Stomach smooth muscle (tissue), 2 donors: ENCODE results near the gene NMNAT3.
"Not testable (repeated sequence)": the region's sequence is repeated elsewhere in the genome, so short reads cannot be mapped to it uniquely, and the experiment has no call there.

ENCODE experiments used
- H3K27ac ChIP-seq: one replicate; pipeline ENCODE4 v1.7.0; 2013; ENCODE audit warnings: mild to moderate bottlenecking, low read length, inconsistent platforms
- H3K27me3 ChIP-seq, 2 donors: one replicate each; pipeline ENCODE4 v1.7.0; 2013; ENCODE audit warnings: low read length in 2 of 2; ENCODE audit not compliant: insufficient read depth in 2 of 2, control insufficient read depth in 1 of 2
- H3K36me3 ChIP-seq, 2 donors: one replicate each; pipeline ENCODE4 v1.7.0; 2013; ENCODE audit warnings: low read length in 2 of 2; ENCODE audit not compliant: control insufficient read depth in 2 of 2, insufficient read depth in 2 of 2
- H3K4me1 ChIP-seq: one replicate; pipeline ENCODE4 v1.7.0; 2013; ENCODE audit warnings: low read length; ENCODE audit not compliant: control insufficient read depth, insufficient read depth
- H3K4me3 ChIP-seq, 2 donors: one replicate each; pipeline ENCODE4 v1.7.0; 2013; ENCODE audit warnings: low read length in 2 of 2
- H3K9ac ChIP-seq, 2 donors: one replicate each; pipeline ENCODE4 v1.7.0; 2013; ENCODE audit warnings: low read length in 2 of 2, mild to moderate bottlenecking in 1 of 2
- H3K9me3 ChIP-seq, 2 donors: one replicate each; pipeline ENCODE4 v1.7.0; 2013; ENCODE audit warnings: low read length in 2 of 2; ENCODE audit not compliant: control insufficient read depth in 2 of 2
- donor health status: healthy.
- donor health status: Pancreatic carcinoma.

Gene NMNAT3

GRCh38 chr3:139608924-139609323, 68.8 kb downstream of the NMNAT3 start:
- no peaks in the 10 kb centered on the region for H3K36me3 ChIP-seq
- no peak overlapping the region for H3K4me3 ChIP-seq
- no peaks in the 10 kb centered on the region for H3K4me1 ChIP-seq
- no peaks in the 10 kb centered on the region for H3K27me3 ChIP-seq
- H3K9me3 ChIP-seq = no peaks in the 10 kb centered on the region
- no peak overlapping the region for H3K27ac ChIP-seq
- H3K9ac ChIP-seq = no peak overlapping the region

GRCh38 chr3:139608108-139608380, 69.7 kb downstream of the NMNAT3 start:
- H3K4me3 ChIP-seq = no peak overlapping the region
- no peaks in the 10 kb centered on the region for H3K4me1 ChIP-seq
- H3K9me3 ChIP-seq = no peaks in the 10 kb centered on the region
- no peak overlapping the region for H3K9ac ChIP-seq
- H3K27ac ChIP-seq = no peak overlapping the region
- H3K27me3 ChIP-seq = no peaks in the 10 kb centered on the region
- H3K36me3 ChIP-seq = no peaks in the 10 kb centered on the region

- H3K27me3 ChIP-seq = no peaks in the 10 kb centered on the region
- H3K9ac ChIP-seq = no peak overlapping the region
- H3K9me3 ChIP-seq = no peaks in the 10 kb centered on the region
- no peak overlapping the region for H3K27ac ChIP-seq
- H3K36me3 ChIP-seq = no peaks in the 10 kb centered on the region
- H3K4me3 ChIP-seq = no peak overlapping the region
- H3K4me1 ChIP-seq = no peaks in the 10 kb centered on the region
Measured at GRCh38 chr3:139607257-139608107, 70.3 kb downstream of the NMNAT3 start.

- Histone ChIP-seq H3K4me1 (no peaks in the 10 kb centered on the region), H3K27ac (no peak overlapping the region), H3K9me3 (no peaks in the 10 kb centered on the region), H3K9ac (no peak overlapping the region), H3K27me3 (no peaks in the 10 kb centered on the region), H3K4me3 (no peak overlapping the region), H3K36me3 (no peaks in the 10 kb centered on the region)
Measured at GRCh38 chr3:139602003-139602402, 75.8 kb downstream of the NMNAT3 start.

GRCh38 chr3:139601191-139601961, 76.4 kb downstream of the NMNAT3 start:
- H3K27ac ChIP-seq = no peak overlapping the region
- no peaks in the 10 kb centered on the region for H3K4me1 ChIP-seq
- no peaks in the 10 kb centered on the region for H3K27me3 ChIP-seq
- no peaks in the 10 kb centered on the region for H3K9me3 ChIP-seq
- no peak overlapping the region for H3K9ac ChIP-seq
- no peak overlapping the region for H3K4me3 ChIP-seq
- H3K36me3 ChIP-seq = no peaks in the 10 kb centered on the region

GRCh38 chr3:139597947-139598346, 79.8 kb downstream of the NMNAT3 start:
- H3K36me3 ChIP-seq = no peaks in the 10 kb centered on the region
- no peak overlapping the region for H3K27ac ChIP-seq
- no peaks in the 10 kb centered on the region for H3K4me1 ChIP-seq
- no peaks in the 10 kb centered on the region for H3K9me3 ChIP-seq
- H3K4me3 ChIP-seq = no peak overlapping the region
- H3K27me3 ChIP-seq = no peaks in the 10 kb centered on the region
- no peak overlapping the region for H3K9ac ChIP-seq

- H3K36me3 ChIP-seq, H3K9me3 ChIP-seq, H3K27ac ChIP-seq, H3K4me3 ChIP-seq, H3K9ac ChIP-seq, H3K27me3 ChIP-seq, H3K4me1 ChIP-seq: not testable (repeated sequence)
Measured at GRCh38 chr3:139591186-139591585, 86.6 kb downstream of the NMNAT3 start.

- H3K4me3 ChIP-seq = no peak overlapping the region
- H3K27me3 ChIP-seq = no peaks in the 10 kb centered on the region
- H3K9ac ChIP-seq = no peak overlapping the region
- H3K27ac ChIP-seq = no peak overlapping the region
- no peaks in the 10 kb centered on the region for H3K9me3 ChIP-seq
- H3K4me1 ChIP-seq = no peaks in the 10 kb centered on the region
- H3K36me3 ChIP-seq = no peaks in the 10 kb centered on the region
Measured at GRCh38 chr3:139588450-139588849, 89.3 kb downstream of the NMNAT3 start.

GRCh38 chr3:139587797-139588196, 90.0 kb downstream of the NMNAT3 start:
- H3K4me3 ChIP-seq = no peak overlapping the region
- H3K4me1 ChIP-seq = no peaks in the 10 kb centered on the region
- H3K27me3 ChIP-seq = no peaks in the 10 kb centered on the region
- H3K9me3 ChIP-seq = no peaks in the 10 kb centered on the region
- H3K9ac ChIP-seq = no peak overlapping the region
- H3K27ac ChIP-seq = no peak overlapping the region
- no peaks in the 10 kb centered on the region for H3K36me3 ChIP-seq

- no peak overlapping the region for H3K4me3 ChIP-seq
- H3K27me3 ChIP-seq = no peaks in the 10 kb centered on the region
- no peak overlapping the region for H3K27ac ChIP-seq
- no peaks in the 10 kb centered on the region for H3K4me1 ChIP-seq
- H3K36me3 ChIP-seq = no peaks in the 10 kb centered on the region
- no peaks in the 10 kb centered on the region for H3K9me3 ChIP-seq
- no peak overlapping the region for H3K9ac ChIP-seq
Measured at GRCh38 chr3:139586420-139587017, 91.3 kb downstream of the NMNAT3 start.

- Histone ChIP-seq H3K9ac (no peak overlapping the region), H3K36me3 (no peaks in the 10 kb centered on the region), H3K4me3 (no peak overlapping the region), H3K27ac (no peak overlapping the region), H3K4me1 (no peaks in the 10 kb centered on the region), H3K27me3 (no peaks in the 10 kb centered on the region), H3K9me3 (no peaks in the 10 kb centered on the region)
Measured at GRCh38 chr3:139585820-139586219, 92.0 kb downstream of the NMNAT3 start.
